GM10847 (cell line): Measurements from ENCODE around the gene TMEM143.

Source experiments
- POLR2A ChIP-seq: IDR thresholded peaks from 2 replicates; pipeline ENCODE4 v1.6.1; 2011; ENCODE audit not compliant: insufficient read length; ENCODE audit errors: extremely low read depth

Gene TMEM143

GRCh38 chr19:48346191-48346590, 17.5 kb downstream of the TMEM143 start:
- TF ChIP-seq POLR2A: no peak

GRCh38 chr19:48344892-48345291, 18.8 kb downstream of the TMEM143 start:
- no peak for TF ChIP-seq POLR2A

GRCh38 chr19:48342841-48343540, 20.7 kb downstream of the TMEM143 start:
- TF ChIP-seq POLR2A: no peak

GRCh38 chr19:48342414-48342738, 21.4 kb downstream of the TMEM143 start:
- no peak for TF ChIP-seq POLR2A

- TF ChIP-seq POLR2A: no peak
These were observed 22.0 kb downstream of the TMEM143 start for GRCh38 chr19:48341515-48342413.

GRCh38 chr19:48340995-48341394, 22.7 kb downstream of the TMEM143 start:
- no peak for TF ChIP-seq POLR2A

GRCh38 chr19:48338802-48339503, 24.8 kb downstream of the TMEM143 start:
- no peak for TF ChIP-seq POLR2A

- no peak for TF ChIP-seq POLR2A
These were observed 25.4 kb downstream of the TMEM143 start for GRCh38 chr19:48338253-48338755.

GRCh38 chr19:48333467-48334384, 30.0 kb downstream of the TMEM143 start:
- no peak for TF ChIP-seq POLR2A

GRCh38 chr19:48332662-48333466, 30.9 kb downstream of the TMEM143 start:
- peak; percentile 55 for TF ChIP-seq POLR2A

GRCh38 chr19:48332351-48332661, 31.4 kb downstream of the TMEM143 start:
- TF ChIP-seq POLR2A: no peak

GRCh38 chr19:48330012-48330681, 33.6 kb downstream of the TMEM143 start:
- peak; percentile 35 for TF ChIP-seq POLR2A

- TF ChIP-seq POLR2A: no peak
These were observed 34.4 kb downstream of the TMEM143 start for GRCh38 chr19:48329167-48329891.
